Cardiac muscle cell (in vitro differentiated cells and primary cell): Measurements from ENCODE around the gene CPTP. TPM values are rescaled to one million over a fixed set of nuclear protein-coding genes. Genes with fewer than 3 reads are reported as not detected.

Experiments
- DNase-seq, 2 donors: peaks; one replicate each; pipeline versions ENCODE4 v3.0.0 to v3.0.0-alpha.2; 2010 to 2017; ENCODE audit warnings: low read depth in 1 of 2, low spot score in 1 of 2
- H3K27ac ChIP-seq: fragments of 200-600 bp; sonication (generic); 2 replicates; pipeline ENCODE4 v1.5.1; 2016
- H3K27me3 ChIP-seq: fragments of 200-600 bp; sonication (generic); 2 replicates; pipeline ENCODE4 v1.6.0; 2016; ENCODE audit warnings: control low read depth
- H3K36me3 ChIP-seq: fragments of 200-600 bp; sonication (generic); 2 replicates; pipeline ENCODE4 v1.5.1; 2016; ENCODE audit warnings: control low read depth
- H3K4me1 ChIP-seq: fragments of 200-600 bp; sonication (generic); 2 replicates; pipeline ENCODE4 v1.8.1; 2017; ENCODE audit warnings: low read depth, mild to moderate bottlenecking, mixed run types
- H3K4me3 ChIP-seq: fragments of 200-600 bp; sonication (generic); 2 replicates; pipeline ENCODE4 v1.5.1; 2016; ENCODE audit warnings: mild to moderate bottlenecking
- H3K9me3 ChIP-seq: fragments of 200-600 bp; sonication (generic); 2 replicates; pipeline ENCODE4 v1.5.1; 2017; ENCODE audit warnings: low read depth, mild to moderate bottlenecking, control low read depth
- CTCF ChIP-seq: IDR thresholded peaks from 2 replicates; pipeline ENCODE4 v1.5.1; 2012; ENCODE audit warnings: low read depth, mild to moderate bottlenecking, low read length
- polyA plus RNA-seq: library from polyadenylated mRNA; unstranded; fragments of >200 nt; fragmentation: Nextera tagmentation; extraction: Ambion mirVana; gene quantifications from 2 replicates; pipeline ENCODE4 v1.2.1, GENCODE V29; 2016
- total RNA-seq: library from RNA; depleted of rRNA; stranded (reverse); fragments of >200 nt; gene quantifications from 2 replicates; pipeline ENCODE4 v1.2.3, GENCODE V29; 2016

Gene CPTP
- total and polyA plus RNA-seq, 2 experiments from 2014 or later = 33.7 to 38.5 TPM

GRCh38 chr1:1322952-1323351 lies 1.6 kb upstream of the CPTP start:
- Histone ChIP-seq H3K27me3 (no peaks in the 10 kb centered on the region), H3K4me3 (no peak overlapping the region), H3K4me1 (peaks cover 9% of the 10 kb centered on the region), H3K27ac (no peak overlapping the region), H3K9me3 (no peaks in the 10 kb centered on the region), H3K36me3 (peaks cover 8% of the 10 kb centered on the region)
- no peak for TF ChIP-seq CTCF
- DNase-seq = no peak

- H3K36me3 ChIP-seq = peaks cover 4% of the 10 kb centered on the region
- H3K4me3 ChIP-seq = peak overlapping the region; percentile 98
- peaks cover 9% of the 10 kb centered on the region for H3K4me1 ChIP-seq
- TF ChIP-seq CTCF = no peak
- H3K9me3 ChIP-seq = no peaks in the 10 kb centered on the region
- DNase-seq = no peak
- H3K27me3 ChIP-seq = no peaks in the 10 kb centered on the region
- H3K27ac ChIP-seq = no peak overlapping the region
Measured at GRCh38 chr1:1324084-1324523, 498 bp upstream of the CPTP start.

GRCh38 chr1:1325288-1326074 lies 879 bp downstream of the CPTP start:
- Histone ChIP-seq H3K4me1 (peaks cover 9% of the 10 kb centered on the region), H3K36me3 (peaks cover 3% of the 10 kb centered on the region), H3K9me3 (no peaks in the 10 kb centered on the region), H3K4me3 (peak overlapping the region; percentile 98), H3K27ac (peak overlapping the region; percentile 69), H3K27me3 (no peaks in the 10 kb centered on the region)
- DNase-seq = no peak
- no peak for TF ChIP-seq CTCF

- H3K9me3 ChIP-seq = no peaks in the 10 kb centered on the region
Measured at GRCh38 chr1:1326075-1326605, 1.5 kb downstream of the CPTP start.

GRCh38 chr1:1327291-1327690 lies 2.7 kb downstream of the CPTP start:
- peaks cover 9% of the 10 kb centered on the region for H3K4me1 ChIP-seq
- no peak for DNase-seq
- H3K27me3 ChIP-seq = no peaks in the 10 kb centered on the region
- no peak overlapping the region for H3K27ac ChIP-seq
- no peak overlapping the region for H3K4me3 ChIP-seq
- no peaks in the 10 kb centered on the region for H3K9me3 ChIP-seq
- H3K36me3 ChIP-seq = peaks cover 3% of the 10 kb centered on the region
- TF ChIP-seq CTCF = no peak

More at GRCh38 chr1:1326075-1326605, 1.5 kb downstream of the CPTP start:
- Histone ChIP-seq H3K36me3 (peaks cover 3% of the 10 kb centered on the region), H3K27ac (no peak overlapping the region), H3K4me3 (no peak overlapping the region), H3K4me1 (peaks cover 9% of the 10 kb centered on the region), H3K27me3 (no peaks in the 10 kb centered on the region)
- no peak for TF ChIP-seq CTCF
- DNase-seq = no peak
